SHP77 treated with DMSO at 0.1 percent for 48 hours (cell line): ENCODE results near the gene PDGFB.

Experiments
- DNase-seq: peaks from one replicate; lab custom pipeline; 2025; lab: John Stamatoyannopoulos, UW

The PDGFB gene

DNA sequence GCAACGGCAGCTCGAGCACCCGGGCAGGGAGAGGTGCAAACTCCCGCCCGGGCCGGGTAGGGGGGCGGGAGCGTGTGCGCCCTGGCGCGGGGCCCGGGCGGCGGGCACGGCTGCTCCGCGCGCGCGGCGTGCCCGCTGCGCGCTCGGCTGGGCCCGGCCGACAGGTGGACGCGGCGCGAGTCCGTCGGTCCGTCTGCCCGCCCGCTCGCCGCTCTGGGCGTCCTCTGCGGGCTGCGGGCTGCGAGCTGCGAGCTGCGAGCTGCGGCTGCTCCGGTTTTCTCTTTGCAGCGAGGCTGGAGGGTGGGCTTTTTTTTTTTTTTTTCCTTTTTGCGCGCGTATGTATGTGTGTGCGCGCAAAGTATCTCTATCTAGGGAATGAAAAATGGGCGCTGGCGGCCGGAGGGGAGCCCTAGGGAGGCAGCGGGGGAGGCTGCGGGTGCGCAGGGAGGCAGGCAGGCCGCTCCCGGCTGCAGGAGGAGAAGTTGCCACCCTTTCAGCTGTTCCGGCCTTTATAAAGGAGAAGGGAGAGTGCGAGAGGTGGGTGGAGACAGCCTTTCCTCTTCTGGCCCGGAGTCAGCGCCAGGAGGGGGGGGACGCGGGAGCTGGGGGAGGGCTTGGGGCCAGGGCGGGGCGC, at the start of gene PDGFB:
TSS of gene PDGFB (minus strand) at position 487 of the 634 bp plus-strand sequence. CDS start 1,019 bp downstream, outside the sequence.
- no peak for DNase-seq

- DNase-seq = no peak
Measured at GRCh38 chr22:39293766-39294368, 49.1 kb upstream of the PDGFB start.

- DNase-seq = no peak
Measured at GRCh38 chr22:39292561-39293074, 47.8 kb upstream of the PDGFB start.

- DNase-seq = no peak
Measured at GRCh38 chr22:39292031-39292462, 47.3 kb upstream of the PDGFB start.

- DNase-seq = no peak
Measured at GRCh38 chr22:39291523-39291922, 46.7 kb upstream of the PDGFB start.

DNA sequence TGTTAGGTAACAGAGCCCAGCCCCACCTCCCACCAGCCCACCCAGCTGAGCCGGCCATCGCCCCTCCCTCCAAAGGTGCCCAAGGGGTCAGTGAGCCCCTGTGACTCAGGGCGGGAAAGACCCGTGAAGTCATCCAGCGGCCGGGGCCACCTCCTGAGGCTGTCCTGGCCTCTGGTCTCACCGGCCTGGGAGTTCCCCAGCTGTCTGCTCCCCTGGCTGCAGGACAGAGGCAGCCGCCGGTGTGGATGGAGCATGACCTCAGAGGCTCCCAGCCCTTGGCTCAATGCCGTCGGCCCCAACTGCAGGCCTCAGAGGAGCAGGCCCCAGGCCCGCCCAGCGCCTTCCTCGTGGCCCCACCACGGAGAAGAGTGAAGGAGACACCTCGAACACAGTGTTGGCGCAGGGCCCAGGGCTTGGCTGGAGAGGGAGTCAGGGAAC, 46.0 kb upstream of the PDGFB start:
- DNase-seq = no peak

- no peak for DNase-seq
Measured at GRCh38 chr22:39289975-39290720, 45.4 kb upstream of the PDGFB start.

DNA sequence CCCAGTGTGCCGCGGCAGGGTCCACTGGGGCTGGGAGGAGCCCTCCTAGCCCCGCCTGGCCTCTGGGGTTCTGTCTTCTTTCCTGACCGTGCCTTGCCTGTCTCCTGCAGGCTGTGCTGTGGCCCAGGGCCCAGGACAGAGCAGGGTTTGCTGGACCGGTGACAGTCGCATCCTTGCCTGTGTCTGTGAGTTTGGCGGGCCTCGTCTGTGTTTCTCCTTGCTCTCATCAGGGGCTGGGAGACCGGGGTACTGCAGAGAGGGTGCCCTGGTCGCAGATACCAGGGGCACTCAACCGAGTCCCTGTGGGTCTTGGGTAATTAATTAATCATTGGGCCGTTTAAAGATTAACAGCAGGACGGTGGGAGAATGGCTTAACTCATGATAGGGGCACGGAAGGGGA, 44.8 kb upstream of the PDGFB start:
- no peak for DNase-seq

DNA sequence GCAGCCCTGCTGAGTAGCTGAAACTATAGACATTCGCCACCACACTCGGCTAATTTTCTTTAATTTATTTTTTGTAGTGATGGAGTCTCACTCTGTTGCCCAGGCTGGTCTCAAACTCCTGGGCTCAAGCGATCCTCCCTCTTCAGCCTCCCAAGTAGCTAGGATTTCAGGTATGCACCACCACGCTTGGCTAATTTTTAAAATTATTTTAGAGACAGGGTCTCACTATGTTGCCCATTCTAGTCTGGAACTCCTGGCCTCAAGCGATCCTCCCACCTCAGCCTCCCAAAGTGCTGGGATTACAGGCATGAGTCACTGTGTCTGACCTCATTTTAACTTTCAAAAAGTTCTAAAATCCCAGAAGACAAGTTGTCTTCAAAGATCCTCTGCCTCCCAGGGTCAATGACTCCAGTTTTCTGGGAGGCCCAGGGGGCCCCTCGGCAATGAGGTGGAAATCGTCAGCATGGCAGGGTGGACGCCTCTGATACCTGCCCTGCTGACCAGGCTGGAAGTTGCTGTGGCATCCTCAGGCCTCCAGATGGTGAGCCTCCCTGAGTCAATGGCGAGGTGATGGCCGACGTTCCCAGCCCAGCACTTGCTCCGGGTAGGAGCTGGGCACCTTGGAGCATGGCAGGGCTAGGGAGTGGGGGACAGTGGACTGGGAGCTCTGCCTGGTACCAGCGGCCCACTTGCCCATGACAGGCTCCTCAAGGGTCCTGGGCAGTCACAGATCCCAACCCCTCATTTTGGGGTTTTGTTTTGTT, 43.5 kb upstream of the PDGFB start:
- DNase-seq = no peak

DNA sequence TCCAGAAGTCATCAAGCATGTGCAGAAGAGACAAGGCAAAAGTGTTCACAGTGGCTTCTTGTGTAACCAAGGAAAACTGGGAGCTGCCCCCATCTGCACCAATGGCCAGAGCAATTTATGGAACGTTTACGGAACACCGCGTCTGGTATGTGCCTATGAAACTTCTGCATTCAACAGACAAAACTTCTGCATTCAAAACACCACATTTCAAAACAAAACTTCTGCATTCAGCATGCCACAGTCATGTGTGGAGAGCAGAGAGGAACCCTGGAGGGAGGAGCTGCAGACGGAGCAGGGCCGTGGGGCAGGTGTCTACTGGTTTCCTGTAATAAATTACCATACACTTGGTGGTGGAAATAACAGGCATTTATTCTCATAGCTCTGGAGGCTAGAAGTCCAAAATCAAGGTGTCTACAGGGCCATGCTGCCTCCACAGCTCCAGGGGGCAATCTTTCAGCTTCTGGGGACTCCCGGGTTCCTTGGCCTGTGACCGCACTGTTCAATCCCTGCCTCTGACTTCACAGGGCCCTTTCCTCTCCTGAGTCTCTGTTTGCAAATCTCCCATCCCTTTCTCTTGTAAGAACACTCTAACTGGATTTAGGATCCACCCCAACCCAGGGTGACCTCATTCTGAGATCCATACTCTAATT, 42.4 kb upstream of the PDGFB start:
- no peak for DNase-seq

DNA sequence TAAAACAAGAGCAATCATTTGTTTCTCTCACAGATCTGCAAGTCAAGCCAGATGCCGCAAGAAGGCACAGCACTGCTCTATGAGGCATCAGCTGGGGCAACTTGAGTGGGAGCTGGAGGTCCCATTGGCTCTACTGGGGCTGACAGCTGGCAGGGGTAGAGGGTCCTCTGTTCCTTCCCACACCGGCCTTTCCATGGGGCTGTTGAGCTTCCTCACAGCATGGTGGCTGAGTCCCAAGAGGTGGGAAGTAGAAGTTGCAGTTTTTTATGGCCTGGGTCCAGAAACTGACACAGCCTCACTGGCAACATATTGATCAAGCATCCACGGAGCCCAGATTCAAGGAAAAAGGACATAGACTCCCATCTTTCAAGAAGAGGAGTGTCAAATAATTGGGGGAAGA, 40.2 kb upstream of the PDGFB start:
- DNase-seq = no peak

GRCh38 chr22:39284142-39284980, 39.6 kb upstream of the PDGFB start:
- DNase-seq = no peak

- DNase-seq = no peak
Measured at GRCh38 chr22:39283322-39284141, 38.8 kb upstream of the PDGFB start.

DNA sequence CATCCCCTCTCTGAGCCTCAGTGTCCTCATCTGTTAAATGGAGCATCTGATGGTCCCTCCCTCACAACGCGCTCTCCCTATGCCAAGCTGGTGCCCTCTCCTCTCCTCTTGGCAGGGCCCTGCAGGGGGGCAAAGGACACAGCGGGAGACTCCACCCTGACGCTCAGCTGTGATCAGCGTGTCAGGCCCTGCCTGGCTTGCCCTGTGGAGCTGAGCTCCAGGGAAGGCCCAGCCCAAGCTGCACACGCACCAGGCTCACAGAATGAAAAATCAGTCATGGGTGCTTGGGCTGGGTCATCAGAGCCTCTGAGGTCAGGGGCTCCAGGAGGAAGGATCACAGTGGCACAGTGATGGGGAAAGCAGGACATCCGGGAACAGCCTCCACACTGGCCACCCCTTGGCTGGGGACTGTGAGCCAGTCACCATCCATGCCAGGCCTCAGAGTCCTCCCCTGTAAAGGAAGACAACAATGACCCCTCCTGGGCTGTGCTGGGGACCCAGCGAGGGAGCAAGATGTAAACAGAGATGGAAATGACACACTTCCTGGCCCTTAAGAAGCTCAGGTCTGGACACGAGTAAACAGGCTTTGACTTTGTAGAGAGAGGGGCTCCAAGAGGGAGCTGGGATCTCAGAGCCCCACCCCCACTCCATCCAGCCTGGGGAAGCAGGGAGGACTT, 38.0 kb upstream of the PDGFB start:
- DNase-seq = no peak

DNA sequence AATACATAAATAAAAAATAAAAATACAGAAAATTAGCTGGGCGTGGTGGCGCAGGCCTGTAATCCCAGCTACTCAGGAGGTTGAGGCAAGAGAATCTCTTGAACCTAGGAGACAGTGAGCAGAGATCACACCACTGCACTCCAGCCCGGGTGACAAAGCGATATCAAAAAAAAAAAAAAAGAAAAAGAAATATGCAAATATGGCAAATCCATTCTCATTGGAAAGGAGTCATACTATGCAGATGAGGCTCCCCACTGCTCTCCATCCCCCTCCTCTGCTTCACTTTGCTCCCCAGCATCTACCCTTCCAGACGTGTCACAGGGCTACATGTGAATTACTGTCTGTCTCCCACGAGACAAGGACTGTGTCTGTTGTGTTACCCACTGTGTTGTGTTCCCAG, 36.3 kb upstream of the PDGFB start:
- no peak for DNase-seq

- no peak for DNase-seq
Measured at GRCh38 chr22:39280250-39280649, 35.5 kb upstream of the PDGFB start.

GRCh38 chr22:39279170-39279850, 34.5 kb upstream of the PDGFB start:
- no peak for DNase-seq

DNA sequence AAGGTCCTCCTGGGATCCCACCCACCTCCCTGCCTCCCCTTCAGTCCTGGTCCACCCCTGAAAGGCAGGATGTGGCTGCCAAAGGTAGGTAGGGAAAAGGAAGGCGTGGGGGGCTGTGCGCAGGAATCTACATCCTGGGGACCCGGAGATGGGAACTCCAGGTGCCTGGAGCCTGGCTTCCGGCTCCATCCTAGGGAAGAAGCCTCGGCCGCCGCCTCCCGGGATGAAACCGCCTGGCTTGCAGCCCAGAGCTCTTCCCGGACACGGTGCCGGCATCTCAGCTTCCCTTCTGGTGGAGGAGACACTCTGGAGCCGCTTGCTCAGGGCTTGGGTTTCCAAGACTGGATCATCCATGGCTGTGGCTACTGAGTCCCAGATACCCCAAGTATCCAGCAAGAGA, 33.3 kb upstream of the PDGFB start:
- DNase-seq = no peak

GRCh38 chr22:39277142-39277607, 32.4 kb upstream of the PDGFB start:
- no peak for DNase-seq
